Small intestine (tissue), 7 donors: ENCODE data around the gene EIF3F. TPM values are rescaled to one million over a fixed set of nuclear protein-coding genes. Genes with fewer than 3 reads are reported as not detected.

ENCODE experiments used
- DNase-seq, 2 donors: peaks; one replicate each; pipeline versions ENCODE4 v3.0.0 to v3.0.0-alpha.2; 2013
- FAIRE-seq: peaks from 2 replicates; lab custom pipeline; 2012; peaks lifted over from hg19 to GRCh38; lab: Jason Lieb, UNC
- H3K27ac ChIP-seq, 3 donors: one replicate each; pipeline ENCODE4 v1.5.1; 2013; ENCODE audit warnings: low read length in 2 of 3, mild to moderate bottlenecking in 2 of 3, control low read depth in 1 of 3, inconsistent platforms in 1 of 3, low read depth in 1 of 3, moderate library complexity in 1 of 3
- H3K27me3 ChIP-seq, 3 donors: one replicate each; pipeline ENCODE4 v1.6.1; 2013; ENCODE audit warnings: low read length in 3 of 3, inconsistent platforms in 1 of 3; ENCODE audit not compliant: control insufficient read depth in 3 of 3, insufficient read depth in 3 of 3
- H3K36me3 ChIP-seq, 3 donors: one replicate each; pipeline ENCODE4 v1.6.1; 2013; ENCODE audit warnings: low read length in 3 of 3, inconsistent platforms in 1 of 3, low read depth in 1 of 3, mild to moderate bottlenecking in 1 of 3, moderate library complexity in 1 of 3; ENCODE audit not compliant: control insufficient read depth in 3 of 3, insufficient read depth in 2 of 3
- H3K4me1 ChIP-seq, 3 donors: one replicate each; pipeline ENCODE4 v1.6.1; 2013; ENCODE audit warnings: low read length in 2 of 3, inconsistent platforms in 1 of 3, low read depth in 1 of 3, mild to moderate bottlenecking in 1 of 3, moderate library complexity in 1 of 3; ENCODE audit not compliant: control insufficient read depth in 3 of 3, insufficient read depth in 2 of 3
- H3K4me3 ChIP-seq, 3 donors: one replicate each; pipeline ENCODE4 v1.5.1; 2013; ENCODE audit warnings: low read length in 3 of 3, control low read depth in 1 of 3, inconsistent platforms in 1 of 3, low read depth in 1 of 3, mild to moderate bottlenecking in 1 of 3, moderate library complexity in 1 of 3
- H3K9me3 ChIP-seq, 2 donors: one replicate each; pipeline ENCODE4 v1.6.1; 2013; ENCODE audit warnings: low read depth in 1 of 2, low read length in 1 of 2; ENCODE audit not compliant: control insufficient read depth in 2 of 2, insufficient read depth in 1 of 2
- WGBS, 3 donors: extraction: QIAGEN DNeasy Blood & Tissue Kit; methylation state at CpG; one replicate each; pipeline ENCODE4 v1.1.7; 2013; 5-methylcytosine and 5-hydroxymethylcytosine counted together
- polyA plus RNA-seq, 4 donors: library from polyadenylated mRNA; stranded (reverse) in 3 of 4; unstranded in 1 of 4; fragments of 200-250 nt in 3 of 4; fragments of 120-200 nt in 1 of 4; gene quantifications; one replicate each; pipeline versions ENCODE4 v1.2.1 to v1.2.3, GENCODE V29; 2013
- donor health status: healthy with polysubstance abuse.
- donor health status: control.
- donor health status: control.
- donor health status: Bipolar disorder and iron deficiency.
- donor health status: healthy.

Gene EIF3F
- polyA plus RNA-seq, 4 donors, result 371 to 530 (median 444) TPM

DNA sequence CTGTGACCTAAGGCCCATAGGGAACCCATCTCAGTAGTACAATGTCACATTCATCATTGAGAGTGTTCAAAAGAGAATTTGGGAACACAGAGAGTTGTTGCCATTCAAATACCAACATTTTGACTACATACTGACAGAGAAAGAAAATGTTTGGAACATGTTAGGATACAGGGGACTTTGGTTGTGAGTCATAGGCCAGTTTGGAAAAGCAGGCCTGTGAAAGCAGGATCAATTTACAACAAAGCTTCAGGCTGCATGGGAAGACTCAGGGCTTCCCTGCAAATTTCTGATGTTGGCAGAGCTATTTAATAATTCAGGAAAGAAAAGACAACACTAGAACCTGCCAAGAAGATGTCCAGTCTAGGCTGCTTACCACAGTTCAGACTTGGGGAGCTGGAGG, 22.3 kb upstream of the EIF3F start:
- FAIRE-seq (no peak), DNase-seq (no peak)
- Histone ChIP-seq H3K36me3 (no peaks in the 10 kb centered on the region), H3K9me3 (no peaks in the 10 kb centered on the region), H3K4me3 (no peak overlapping the region), H3K27ac (no peak overlapping the region), H3K4me1 (no peaks in the 10 kb centered on the region), H3K27me3 (no peaks in the 10 kb centered on the region)

DNA sequence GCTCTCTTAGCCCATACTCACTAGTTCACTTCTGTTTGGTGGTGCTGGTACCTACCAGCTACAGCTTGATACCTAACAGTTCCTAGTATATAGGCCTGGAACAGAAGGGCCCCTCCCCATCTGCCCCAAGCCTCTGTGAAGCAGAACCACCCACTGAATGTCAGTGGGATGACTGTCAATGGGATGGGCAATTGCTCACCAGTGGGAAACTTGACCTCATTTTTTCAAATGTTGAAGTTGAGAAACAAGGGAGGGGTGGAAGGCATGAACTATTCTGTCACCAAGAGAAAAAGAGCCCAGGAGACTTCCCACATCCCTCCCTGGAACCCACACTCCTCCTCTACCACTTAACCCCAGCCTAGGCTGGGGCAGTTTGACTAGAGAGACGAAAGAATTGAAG, 21.8 kb upstream of the EIF3F start, which contains the start of gene NLRP10:
TSS of gene NLRP10 (minus strand) at position 62 of the 400 bp plus-strand sequence. CDS start 1,952 bp downstream, outside the sequence.
- Histone ChIP-seq H3K4me1 (no peaks in the 10 kb centered on the region), H3K9me3 (no peaks in the 10 kb centered on the region), H3K36me3 (no peaks in the 10 kb centered on the region), H3K4me3 (no peak within 1 kb of the TSS), H3K27me3 (no peaks in the 10 kb centered on the region), H3K27ac (no peak within 1 kb of the TSS)
- FAIRE-seq (no peak), DNase-seq (no peak)
- 79 to 89% (median 86%) methylated on average over 1 of the region's 1 CpG for WGBS, 3 donors

DNA sequence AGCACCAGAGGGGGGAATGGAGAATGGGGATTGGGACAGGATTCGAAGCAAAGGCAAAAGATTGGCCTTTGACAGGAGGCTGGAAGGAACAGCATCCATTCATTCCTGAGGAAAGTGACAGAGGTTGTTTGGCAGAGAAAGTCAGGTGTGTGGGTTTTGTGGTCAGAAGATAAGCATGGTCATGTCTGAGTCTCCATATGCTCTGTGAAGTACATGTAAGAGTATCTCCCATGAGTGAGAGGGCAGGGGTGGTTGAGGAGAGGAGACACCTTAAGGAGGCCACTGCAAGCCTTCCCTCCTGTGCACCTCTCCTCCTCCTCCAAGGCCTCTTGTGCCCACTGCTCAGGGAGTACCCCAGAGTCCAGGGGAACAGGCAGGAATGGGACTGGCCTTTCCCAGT, 20.0 kb upstream of the EIF3F start:
- Histone ChIP-seq H3K4me1 (no peaks in the 10 kb centered on the region), H3K27ac (no peak overlapping the region), H3K27me3 (no peaks in the 10 kb centered on the region), H3K4me3 (no peak overlapping the region), H3K9me3 (no peaks in the 10 kb centered on the region), H3K36me3 (no peaks in the 10 kb centered on the region)
- FAIRE-seq (no peak), DNase-seq (no peak)
- 68 to 74% (median 69%) methylated on average over 1 of the region's 1 CpG for WGBS, 3 donors

DNA sequence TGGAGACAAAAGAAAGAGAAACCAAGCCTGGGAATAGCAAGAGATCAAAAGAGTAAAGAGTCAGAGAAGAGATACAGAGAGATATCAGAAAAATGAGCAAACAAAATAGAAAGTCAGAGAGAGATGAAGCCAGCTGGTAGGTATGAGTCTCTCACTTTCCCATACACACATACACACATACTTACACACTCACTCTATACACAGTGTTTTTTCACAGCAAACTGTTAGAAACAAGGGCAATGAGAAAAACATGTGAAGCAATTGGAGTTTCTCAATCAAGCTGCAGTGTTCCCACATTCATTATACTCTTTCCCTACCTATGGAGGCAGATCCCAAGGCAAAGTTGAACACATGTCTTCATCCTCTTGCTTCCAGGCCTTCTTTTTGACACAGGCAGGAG, 19.3 kb upstream of the EIF3F start:
- Histone ChIP-seq H3K9me3 (no peaks in the 10 kb centered on the region), H3K27me3 (no peaks in the 10 kb centered on the region), H3K4me1 (no peaks in the 10 kb centered on the region), H3K27ac (no peak overlapping the region), H3K4me3 (no peak overlapping the region), H3K36me3 (no peaks in the 10 kb centered on the region)
- FAIRE-seq, result no peak
- DNase-seq, result no peak

DNA sequence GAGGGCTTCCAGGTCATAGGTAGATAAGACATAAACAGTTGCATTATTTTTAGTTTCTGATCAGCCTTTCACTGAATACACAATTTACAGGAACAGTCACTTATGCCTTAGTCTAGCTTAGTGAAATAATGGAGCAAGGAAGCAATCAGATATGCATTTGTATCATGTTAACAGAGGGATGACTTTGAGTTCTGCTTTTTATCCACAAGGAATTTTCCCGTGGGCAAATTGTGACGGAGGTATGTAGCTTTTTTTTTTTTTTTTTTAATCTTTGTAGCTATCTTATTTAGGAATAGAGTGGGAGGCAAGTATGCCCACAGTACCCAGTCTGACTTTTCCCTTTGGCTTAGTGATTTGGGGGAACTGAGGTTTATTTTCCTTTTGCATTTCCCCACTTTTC, 18.5 kb upstream of the EIF3F start:
- H3K4me3 ChIP-seq, result no peak overlapping the region
- no peaks in the 10 kb centered on the region for H3K36me3 ChIP-seq
- H3K4me1 ChIP-seq, result no peaks in the 10 kb centered on the region
- 59 to 76% (median 71%) methylated on average over 2 of the region's 2 CpGs for WGBS, 3 donors
- no peak overlapping the region for H3K27ac ChIP-seq
- no peaks in the 10 kb centered on the region for H3K9me3 ChIP-seq
- FAIRE-seq, result no peak
- DNase-seq, result no peak
- no peaks in the 10 kb centered on the region for H3K27me3 ChIP-seq

DNA sequence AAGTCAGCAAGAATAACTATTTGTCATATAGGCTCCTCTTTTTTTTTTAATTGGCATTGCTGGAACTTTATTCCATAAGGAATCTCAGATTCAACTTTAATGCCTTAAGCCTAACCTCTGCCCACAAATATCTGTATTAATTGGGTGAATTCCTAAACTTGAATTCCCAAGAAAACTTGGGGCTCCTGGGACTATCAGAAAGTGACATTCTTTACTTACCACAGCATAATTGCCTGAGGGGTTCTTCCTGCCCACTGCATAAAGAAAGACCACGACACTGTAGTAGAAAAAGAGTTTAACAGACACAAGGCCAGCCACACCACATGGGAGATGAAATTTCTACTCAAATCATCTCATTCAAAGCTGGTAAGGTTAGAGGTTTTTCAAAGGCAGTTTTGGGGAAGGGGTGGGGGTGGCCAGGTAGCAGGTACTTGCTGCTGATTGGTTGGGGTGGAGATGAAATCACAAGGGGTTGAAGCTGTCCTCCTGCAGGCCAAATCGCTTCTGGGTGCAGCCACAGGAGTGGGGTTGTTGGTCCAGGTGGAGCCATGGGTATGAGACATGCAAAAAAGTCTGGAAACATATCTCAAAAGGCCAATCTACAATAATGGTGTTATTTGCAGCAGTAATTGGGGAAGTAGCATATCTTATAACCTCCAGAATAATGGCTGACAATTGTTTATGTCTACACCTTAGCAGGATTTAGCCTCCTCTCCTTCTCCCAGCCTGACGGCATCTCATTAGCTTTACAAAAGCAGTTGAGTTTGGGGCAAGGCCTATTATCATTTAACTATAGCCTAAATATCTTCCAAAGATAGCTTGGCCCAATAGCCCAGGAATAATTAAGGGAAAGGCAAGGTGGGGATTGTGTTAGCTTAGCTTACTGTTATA, 17.1 kb upstream of the EIF3F start:
- no peaks in the 10 kb centered on the region for H3K27me3 ChIP-seq
- WGBS, 3 donors, result 67 to 73% (median 67%) methylated on average over 3 of the region's 3 CpGs
- no peak overlapping the region for H3K4me3 ChIP-seq
- no peak overlapping the region for H3K27ac ChIP-seq
- DNase-seq (no peak), FAIRE-seq (no peak)
- H3K9me3 ChIP-seq, result no peaks in the 10 kb centered on the region
- H3K4me1 ChIP-seq, result no peaks in the 10 kb centered on the region
- no peaks in the 10 kb centered on the region for H3K36me3 ChIP-seq

DNA sequence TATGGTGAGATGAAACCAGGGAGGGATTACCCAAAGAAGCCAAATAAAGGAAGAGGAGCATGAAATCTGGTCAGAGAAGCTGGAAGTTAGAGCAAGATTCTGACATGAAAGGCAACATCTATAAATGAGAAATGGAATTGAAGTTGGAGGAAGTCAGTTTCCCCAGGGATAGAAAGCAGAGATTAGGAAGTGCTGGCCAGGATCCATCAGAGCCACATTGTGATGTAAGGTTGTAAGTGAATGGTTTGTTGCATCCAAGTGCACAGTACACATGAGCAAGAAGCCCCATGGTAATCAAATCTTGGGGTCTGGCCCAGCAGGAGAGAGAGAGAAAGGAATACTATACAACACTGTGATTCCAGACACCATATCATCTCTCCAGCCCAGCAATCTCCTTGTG, 15.3 kb upstream of the EIF3F start:
- no peaks in the 10 kb centered on the region for H3K27me3 ChIP-seq
- no peak overlapping the region for H3K4me3 ChIP-seq
- H3K27ac ChIP-seq, result no peak overlapping the region
- no peaks in the 10 kb centered on the region for H3K36me3 ChIP-seq
- no peaks in the 10 kb centered on the region for H3K9me3 ChIP-seq
- no peaks in the 10 kb centered on the region for H3K4me1 ChIP-seq
- no peak for FAIRE-seq
- no peak for DNase-seq

DNA sequence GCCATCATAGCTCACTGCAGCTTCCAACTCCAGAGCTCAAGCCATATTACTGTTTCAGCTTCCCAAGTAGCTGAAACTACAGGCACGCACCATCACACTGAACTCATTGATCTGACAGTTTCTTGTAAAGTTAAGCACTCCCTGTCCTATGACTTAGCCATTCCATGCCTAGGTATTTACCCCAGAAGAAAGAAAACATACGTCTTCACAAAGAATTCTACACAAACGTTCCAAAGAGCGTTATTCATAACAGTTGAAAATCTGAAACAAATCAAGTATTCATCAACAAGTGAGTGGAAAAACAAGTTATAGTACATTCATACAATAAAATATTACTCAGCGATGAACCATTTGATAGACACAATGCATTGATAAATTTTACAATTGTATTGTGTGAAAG, 14.1 kb upstream of the EIF3F start:
- Histone ChIP-seq H3K27ac (no peak overlapping the region), H3K9me3 (no peaks in the 10 kb centered on the region), H3K4me1 (no peaks in the 10 kb centered on the region), H3K27me3 (no peaks in the 10 kb centered on the region), H3K36me3 (no peaks in the 10 kb centered on the region), H3K4me3 (no peak overlapping the region)
- DNase-seq (no peak), FAIRE-seq (no peak)
- 88 to 89% (median 89%) methylated on average over 5 of the region's 5 CpGs for WGBS, 3 donors

DNA sequence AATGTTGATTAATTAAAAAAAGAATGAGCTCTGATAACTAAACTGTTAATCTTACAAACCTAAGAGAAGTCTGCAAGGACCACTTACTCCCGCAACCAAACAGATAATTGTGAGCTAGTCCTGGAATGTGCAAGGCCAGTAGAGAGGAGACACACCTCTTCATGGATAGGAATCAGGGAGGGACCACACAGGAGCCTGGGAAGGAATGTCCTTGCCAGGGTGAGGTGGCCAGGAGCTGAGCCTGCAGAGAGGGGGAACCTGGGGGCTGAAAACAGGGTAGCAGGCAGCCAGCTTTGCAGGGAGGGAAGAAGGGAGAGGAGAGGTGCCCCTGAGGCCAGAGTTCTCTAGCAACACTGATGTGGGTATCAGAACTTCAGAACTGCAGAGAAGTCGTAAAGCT, 12.5 kb upstream of the EIF3F start:
- 71 to 86% (median 77%) methylated on average over 2 of the region's 2 CpGs for WGBS, 3 donors
- FAIRE-seq (no peak), DNase-seq (no peak)
- no peak overlapping the region for H3K4me3 ChIP-seq
- no peaks in the 10 kb centered on the region for H3K27me3 ChIP-seq
- H3K27ac ChIP-seq, result no peak overlapping the region
- H3K9me3 ChIP-seq, result no peaks in the 10 kb centered on the region
- H3K36me3 ChIP-seq, result no peaks in the 10 kb centered on the region
- no peaks in the 10 kb centered on the region for H3K4me1 ChIP-seq
